Inferior parietal cortex (tissue), 1 donor: ENCODE measurements around the gene OVCA2.
"Not testable (repeated sequence)": the region's sequence is repeated elsewhere in the genome, so short reads cannot be mapped to it uniquely, and the experiment has no call there.

ENCODE experiments used
- DNase-seq: peaks from one replicate; pipeline ENCODE4 v3.0.0-alpha.2; 2016; ENCODE audit errors: extremely low spot score

The OVCA2 gene

GRCh38 chr17:2041561-2042389 lies at the start of gene OVCA2:
OVCA2 (plus strand) TSS chr17:2042022; CDS start chr17:2042048, 26 bp downstream.
- peak; percentile 96 for DNase-seq

- no peak for DNase-seq
Measured at GRCh38 chr17:1992541-1992940, 49.3 kb upstream of the OVCA2 start.

- no peak for DNase-seq
Measured at GRCh38 chr17:1994707-1995106, 47.1 kb upstream of the OVCA2 start.

GRCh38 chr17:1995321-1995892 lies 46.4 kb upstream of the OVCA2 start:
- no peak for DNase-seq

- DNase-seq = no peak
Measured at GRCh38 chr17:1995907-1996799, 45.7 kb upstream of the OVCA2 start.

- no peak for DNase-seq
Measured at GRCh38 chr17:1996800-1997288, 45.0 kb upstream of the OVCA2 start.

GRCh38 chr17:1997289-1997926 lies 44.4 kb upstream of the OVCA2 start:
- no peak for DNase-seq

- DNase-seq = no peak
Measured at GRCh38 chr17:1997927-1998742, 43.7 kb upstream of the OVCA2 start.

GRCh38 chr17:1999557-2000251 lies 42.1 kb upstream of the OVCA2 start:
- DNase-seq = no peak

GRCh38 chr17:2002767-2003329 lies 39.0 kb upstream of the OVCA2 start:
- DNase-seq = no peak

GRCh38 chr17:2003525-2003924 lies 38.3 kb upstream of the OVCA2 start:
- no peak for DNase-seq

- DNase-seq = no peak
Measured at GRCh38 chr17:2004435-2004952, 37.3 kb upstream of the OVCA2 start.

- DNase-seq = no peak
Measured at GRCh38 chr17:2008332-2009126, 33.3 kb upstream of the OVCA2 start.

- DNase-seq = no peak
Measured at GRCh38 chr17:2009737-2010136, 32.1 kb upstream of the OVCA2 start.

GRCh38 chr17:2011411-2012371 lies 30.1 kb upstream of the OVCA2 start:
- DNase-seq = no peak

GRCh38 chr17:2012499-2012898 lies 29.3 kb upstream of the OVCA2 start:
- DNase-seq = no peak

- not testable (repeated sequence) for DNase-seq
Measured at GRCh38 chr17:2013220-2013993, 28.4 kb upstream of the OVCA2 start.
